Stomach (tissue), 9 donors: ENCODE measurements around the gene DICER1. TPM values are rescaled to one million over a fixed set of nuclear protein-coding genes. Genes with fewer than 3 reads are reported as not detected.
A peak's percentile ranks its signal among the peaks of the same experiment; 100 is the strongest.

ENCODE experiments used
- DNase-seq, 2 donors: peaks; one replicate each; pipeline versions ENCODE4 v3.0.0 to v3.0.0-alpha.2; 2013 to 2019
- H3K27ac ChIP-seq, 5 donors: fragments of 200-600 bp in 4 of 5; sonication (generic) in 4 of 5; one replicate each; pipeline ENCODE4 v1.5.1; 2013 to 2019; ENCODE audit warnings: mild to moderate bottlenecking in 1 of 5, moderate library complexity in 1 of 5
- H3K27me3 ChIP-seq, 3 donors: fragments of 200-600 bp; sonication (generic); one replicate each; pipeline ENCODE4 v1.5.1; 2017 to 2019; ENCODE audit warnings: mixed run types in 1 of 3
- H3K36me3 ChIP-seq, 4 donors: fragments of 200-600 bp; sonication (generic); 1 replicate in 3 of 4; 2 replicates in 1 of 4; pipeline ENCODE4 v1.5.1; 2016 to 2019
- H3K4me1 ChIP-seq, 4 donors: fragments of 200-600 bp; sonication (generic); one replicate each; pipeline ENCODE4 v1.5.1; 2016 to 2019
- H3K4me3 ChIP-seq, 4 donors: fragments of 200-600 bp; sonication (generic) in 3 of 4; one replicate each; pipeline ENCODE4 v1.5.1; 2016 to 2019; ENCODE audit warnings: mild to moderate bottlenecking in 1 of 4
- H3K9me3 ChIP-seq, 4 donors: fragments of 200-600 bp; sonication (generic); one replicate each; pipeline ENCODE4 v1.5.1; 2016 to 2019
- EP300 ChIP-seq: sonication (generic); formaldehyde crosslinking; IDR thresholded peaks from one replicate; pipeline ENCODE4 v1.6.1; 2017; ENCODE audit warnings: antibody characterized with exemption
- POLR2A ChIP-seq, 4 donors: fragments of 450-650 bp; IDR thresholded peaks; one replicate each; pipeline ENCODE4 v1.6.1; 2016; ENCODE audit warnings: antibody characterized with exemption in 4 of 4, control low read depth in 2 of 4, mild to moderate bottlenecking in 1 of 4, moderate library complexity in 1 of 4
- POLR2AphosphoS5 ChIP-seq, 3 donors: sonication (generic); formaldehyde crosslinking; IDR thresholded peaks; one replicate each; pipeline ENCODE4 v1.6.1; 2016; ENCODE audit warnings: antibody characterized with exemption in 3 of 3
- WGBS, 5 donors: extraction: QIAGEN DNeasy Blood & Tissue Kit in 3 of 5; methylation state at CpG; one replicate each; pipeline versions ENCODE4 v1.1.5 to v1.1.7; 2013 to 2018; 5-methylcytosine and 5-hydroxymethylcytosine counted together
- intact Hi-C: fragments of 100-400 bp; cut with DNase I; formaldehyde crosslinking; loops from one replicate; pipeline ENCODE4 v1.15.1; 2023; ENCODE audit warnings: low total_unique reads
- polyA plus RNA-seq, 3 donors: library from polyadenylated mRNA; stranded (reverse); fragments of 200-250 nt; gene quantifications; one replicate each; pipeline ENCODE4 v1.2.3, GENCODE V29; 2013
- total RNA-seq, 5 donors: library from RNA; depleted of rRNA; stranded (reverse); fragments of >200 nt; gene quantifications; one replicate each; pipeline versions ENCODE4 v1.1.0 to v1.2.3, GENCODE V29; 2014 to 2016
- TF ChIP-seq, protein P1 (sequence below), 7 experiments: fragments of 450-650 bp in 4 of 7; fragments of 200-600 bp in 3 of 7; sonication (generic) in 3 of 7; IDR thresholded peaks; one replicate each; pipeline ENCODE4 v1.5.1; 2016 to 2019; ENCODE audit warnings: antibody characterized with exemption in 7 of 7, control low read depth in 2 of 7, mild to moderate bottlenecking in 1 of 7
- donor health status: healthy with polysubstance abuse.
- donor health status: Bipolar disorder and iron deficiency.
- donor health status: healthy.

The DICER1 gene
- total and polyA plus RNA-seq, 8 donors: 6.1 to 104 (median 53.4) TPM

- Histone ChIP-seq H3K4me1 (peaks cover 0 to 15% (median 7%) of the 10 kb centered on the region in 4 donors), H3K4me3 (no peak overlapping the region), H3K36me3 (peaks cover 52 to 94% (median 91%) of the 10 kb centered on the region in 4 donors), H3K27ac (no peak overlapping the region), H3K9me3 (no peaks in the 10 kb centered on the region), H3K27me3 (no peaks in the 10 kb centered on the region)
- WGBS, 5 donors: 96 to 97% (median 97%) methylated on average over 5 of the region's 5 CpGs
- DNase-seq: no peak
- intact Hi-C loops: loop anchor here (10.0 kb wide), 1 partner anchor 330 kb away; no protein-coding TSS in a partner anchor
- TF ChIP-seq POLR2A (IDR thresholded peaks at IDR 0.05) (no peak), POLR2AphosphoS5 (IDR thresholded peaks at IDR 0.05) (no peak), EP300 (no peak)
- TF ChIP-seq, protein P1, sequence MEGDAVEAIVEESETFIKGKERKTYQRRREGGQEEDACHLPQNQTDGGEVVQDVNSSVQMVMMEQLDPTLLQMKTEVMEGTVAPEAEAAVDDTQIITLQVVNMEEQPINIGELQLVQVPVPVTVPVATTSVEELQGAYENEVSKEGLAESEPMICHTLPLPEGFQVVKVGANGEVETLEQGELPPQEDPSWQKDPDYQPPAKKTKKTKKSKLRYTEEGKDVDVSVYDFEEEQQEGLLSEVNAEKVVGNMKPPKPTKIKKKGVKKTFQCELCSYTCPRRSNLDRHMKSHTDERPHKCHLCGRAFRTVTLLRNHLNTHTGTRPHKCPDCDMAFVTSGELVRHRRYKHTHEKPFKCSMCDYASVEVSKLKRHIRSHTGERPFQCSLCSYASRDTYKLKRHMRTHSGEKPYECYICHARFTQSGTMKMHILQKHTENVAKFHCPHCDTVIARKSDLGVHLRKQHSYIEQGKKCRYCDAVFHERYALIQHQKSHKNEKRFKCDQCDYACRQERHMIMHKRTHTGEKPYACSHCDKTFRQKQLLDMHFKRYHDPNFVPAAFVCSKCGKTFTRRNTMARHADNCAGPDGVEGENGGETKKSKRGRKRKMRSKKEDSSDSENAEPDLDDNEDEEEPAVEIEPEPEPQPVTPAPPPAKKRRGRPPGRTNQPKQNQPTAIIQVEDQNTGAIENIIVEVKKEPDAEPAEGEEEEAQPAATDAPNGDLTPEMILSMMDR (IDR thresholded peaks at IDR 0.05): no peak
Observed at GRCh38 chr14:95104911-95105310, 52.4 kb downstream of the DICER1 start.

DNA sequence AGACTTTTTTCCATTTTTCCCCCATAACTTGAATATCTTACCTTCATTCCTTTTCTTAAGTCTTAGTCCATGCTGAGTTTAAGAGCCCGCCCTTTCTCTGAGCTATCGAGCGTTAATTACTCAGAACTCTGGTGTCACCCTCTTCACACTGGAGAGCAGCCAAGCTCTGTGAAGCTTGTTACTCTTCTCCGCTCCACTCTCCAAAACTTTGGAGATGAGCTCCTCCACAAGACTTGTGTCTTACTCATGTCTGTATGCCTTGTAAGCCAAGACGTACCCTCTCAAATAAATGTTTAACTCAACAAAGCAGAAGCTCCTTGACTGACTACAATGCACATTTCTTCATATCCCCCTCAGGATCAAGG is 54.7 kb downstream of the DICER1 start:
- Histone ChIP-seq H3K27ac (no peak overlapping the region), H3K4me3 (no peak overlapping the region), H3K9me3 (no peaks in the 10 kb centered on the region), H3K27me3 (no peaks in the 10 kb centered on the region), H3K36me3 (peaks cover 43 to 76% (median 71%) of the 10 kb centered on the region in 4 donors), H3K4me1 (peaks cover 0 to 32% (median 16%) of the 10 kb centered on the region in 4 donors)
- 75 to 89% (median 82%) methylated on average over 5 of the region's 5 CpGs for WGBS, 5 donors
- intact Hi-C loops: loop anchor here (10.0 kb wide), 1 partner anchor 332 kb away; no protein-coding TSS in a partner anchor
- TF ChIP-seq EP300: no peak
- TF ChIP-seq, protein P1 (IDR thresholded peaks at IDR 0.05): no peak
- TF ChIP-seq POLR2A (IDR thresholded peaks at IDR 0.05): no peak
- no peak for TF ChIP-seq POLR2AphosphoS5 (IDR thresholded peaks at IDR 0.05)
- DNase-seq: no peak

DNA sequence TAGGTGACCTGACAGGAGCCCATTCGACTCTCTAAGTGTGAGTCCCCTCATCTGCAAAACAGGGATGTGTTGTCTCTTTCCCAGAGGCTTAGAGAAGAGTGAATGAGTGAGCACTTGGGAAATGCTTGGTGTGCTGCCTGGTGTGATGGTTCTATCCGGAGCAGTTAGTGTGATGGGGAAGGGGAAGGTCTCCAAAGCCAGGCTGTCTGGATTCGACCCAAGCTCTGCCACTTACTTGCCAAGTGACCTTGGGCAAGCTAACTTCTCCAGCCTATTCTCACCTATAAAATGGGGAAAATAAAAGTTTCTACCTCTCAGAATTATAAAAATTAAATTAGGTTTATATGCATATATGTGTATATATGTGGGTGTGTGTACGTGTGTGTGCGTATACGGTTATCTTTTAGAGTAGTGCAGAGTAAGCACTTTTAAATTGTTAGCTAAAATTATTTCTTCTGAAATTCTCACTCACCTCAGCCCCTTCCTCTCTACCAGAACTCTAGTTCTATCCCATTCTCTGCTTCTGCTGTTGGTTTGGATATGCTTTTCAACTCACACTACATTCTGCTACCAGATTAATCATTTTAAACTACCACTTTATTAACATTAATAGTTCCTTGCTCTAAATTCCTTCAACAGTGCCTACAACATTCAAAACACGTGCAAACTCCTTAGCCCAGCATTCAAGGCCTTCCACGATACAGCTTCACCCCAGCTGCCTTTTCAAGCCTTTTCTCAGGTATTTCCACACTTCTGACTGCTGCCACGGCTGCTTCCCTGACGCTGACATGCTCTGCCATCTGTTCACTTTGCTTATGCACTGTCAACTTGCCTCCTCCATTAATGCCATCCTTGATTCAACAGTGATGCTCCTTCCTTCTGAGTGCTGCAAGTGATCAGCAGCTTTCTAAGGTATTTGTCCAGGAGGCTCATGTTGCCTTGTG is 55.3 kb downstream of the DICER1 start:
- Histone ChIP-seq H3K9me3 (no peaks in the 10 kb centered on the region), H3K4me1 (peaks cover 0 to 37% (median 16%) of the 10 kb centered on the region in 4 donors), H3K27me3 (no peaks in the 10 kb centered on the region), H3K36me3 (peaks cover 37 to 69% (median 64%) of the 10 kb centered on the region in 4 donors), H3K4me3 (no peak overlapping the region), H3K27ac (no peak overlapping the region)
- TF ChIP-seq EP300 (no peak), POLR2AphosphoS5 (IDR thresholded peaks at IDR 0.05) (no peak), POLR2A (IDR thresholded peaks at IDR 0.05) (no peak)
- TF ChIP-seq, protein P1 (IDR thresholded peaks at IDR 0.05): no peak
- intact Hi-C loops: loop anchor here (10.0 kb wide), 1 partner anchor 333 kb away; no protein-coding TSS in a partner anchor
- DNase-seq: no peak
- WGBS, 5 donors: 84 to 89% (median 89%) methylated on average over 10 of the region's 10 CpGs

DNA sequence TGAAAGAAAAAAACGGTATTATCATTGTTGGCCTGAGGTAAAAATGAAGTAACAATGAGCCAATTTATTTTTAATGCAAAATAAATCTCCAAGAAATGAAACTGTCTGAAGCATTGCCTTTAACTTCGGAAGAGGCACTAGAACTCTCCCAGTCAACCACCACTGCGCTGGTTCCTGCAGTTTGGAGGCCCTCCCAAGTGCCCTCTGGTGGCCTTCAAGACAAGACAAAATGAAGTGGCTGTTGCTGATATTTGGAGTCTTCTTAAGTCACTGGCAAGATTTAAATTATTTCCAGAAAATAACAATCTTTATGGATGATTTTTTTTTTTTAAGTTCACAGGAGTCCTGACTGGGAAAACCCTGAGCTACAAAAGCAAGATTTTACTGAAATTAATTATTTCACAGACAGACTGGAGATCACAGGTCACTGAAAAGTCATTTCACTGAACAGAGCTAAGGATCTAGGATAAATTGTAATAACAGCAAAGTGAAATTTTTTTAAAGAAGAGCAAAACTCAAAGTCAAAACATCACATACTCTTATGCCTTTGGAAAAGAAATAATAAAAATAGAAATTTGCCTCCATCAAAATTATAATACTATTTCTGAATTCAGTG is 58.2 kb downstream of the DICER1 start:
- Histone ChIP-seq H3K36me3 (peaks cover 29 to 67% (median 63%) of the 10 kb centered on the region in 4 donors), H3K9me3 (no peaks in the 10 kb centered on the region), H3K27ac (no peak overlapping the region), H3K4me1 (peaks cover 0 to 37% (median 16%) of the 10 kb centered on the region in 4 donors), H3K4me3 (no peak overlapping the region), H3K27me3 (no peaks in the 10 kb centered on the region)
- DNase-seq: peak; percentile 63 to 83
- intact Hi-C loops: loop anchor here (10.0 kb wide), 1 partner anchor 404 kb away; no protein-coding TSS in a partner anchor
- 27 to 40% (median 37%) methylated on average over 3 of the region's 3 CpGs for WGBS, 5 donors
- TF ChIP-seq, protein P1 (IDR thresholded peaks at IDR 0.05): peak in 5 of 7 experiments; percentile 32 to 62 (median 52)
- no peak for TF ChIP-seq POLR2A (IDR thresholded peaks at IDR 0.05)
